ENCODE measurements around the gene PRRG3. TPM values are rescaled to one million over a fixed set of nuclear protein-coding genes. Genes with fewer than 3 reads are reported as not detected.

Gene PRRG3
- total and polyA plus RNA-seq, 9 donors: 0.34 to 9.2 (median 2.7) TPM

GRCh38 chrX:151700581-151700980 is 5.3 kb downstream of the PRRG3 start:
- 82 to 89% (median 83%) methylated on average over 16 of the region's 16 CpGs for WGBS, 3 donors
- TF ChIP-seq, protein P1, sequence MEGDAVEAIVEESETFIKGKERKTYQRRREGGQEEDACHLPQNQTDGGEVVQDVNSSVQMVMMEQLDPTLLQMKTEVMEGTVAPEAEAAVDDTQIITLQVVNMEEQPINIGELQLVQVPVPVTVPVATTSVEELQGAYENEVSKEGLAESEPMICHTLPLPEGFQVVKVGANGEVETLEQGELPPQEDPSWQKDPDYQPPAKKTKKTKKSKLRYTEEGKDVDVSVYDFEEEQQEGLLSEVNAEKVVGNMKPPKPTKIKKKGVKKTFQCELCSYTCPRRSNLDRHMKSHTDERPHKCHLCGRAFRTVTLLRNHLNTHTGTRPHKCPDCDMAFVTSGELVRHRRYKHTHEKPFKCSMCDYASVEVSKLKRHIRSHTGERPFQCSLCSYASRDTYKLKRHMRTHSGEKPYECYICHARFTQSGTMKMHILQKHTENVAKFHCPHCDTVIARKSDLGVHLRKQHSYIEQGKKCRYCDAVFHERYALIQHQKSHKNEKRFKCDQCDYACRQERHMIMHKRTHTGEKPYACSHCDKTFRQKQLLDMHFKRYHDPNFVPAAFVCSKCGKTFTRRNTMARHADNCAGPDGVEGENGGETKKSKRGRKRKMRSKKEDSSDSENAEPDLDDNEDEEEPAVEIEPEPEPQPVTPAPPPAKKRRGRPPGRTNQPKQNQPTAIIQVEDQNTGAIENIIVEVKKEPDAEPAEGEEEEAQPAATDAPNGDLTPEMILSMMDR (IDR thresholded peaks at IDR 0.05): no peak
- TF ChIP-seq EP300 (IDR thresholded peaks at IDR 0.05): no peak
- no peak for TF ChIP-seq POLR2A (IDR thresholded peaks at IDR 0.05)
- Histone ChIP-seq H3K27ac (no peak overlapping the region), H3K4me1 (ENCODE audit: insufficient read depth) (no peaks in the 10 kb centered on the region), H3K9me3 (peaks cover 0 to 2% of the 10 kb centered on the region in 2 donors), H3K27me3 (no peaks in the 10 kb centered on the region), H3K36me3 (no peaks in the 10 kb centered on the region), H3K4me3 (no peak overlapping the region)
- intact Hi-C loops (cut with DNase I): no loop called here
- DNase-seq: no peak

DNA sequence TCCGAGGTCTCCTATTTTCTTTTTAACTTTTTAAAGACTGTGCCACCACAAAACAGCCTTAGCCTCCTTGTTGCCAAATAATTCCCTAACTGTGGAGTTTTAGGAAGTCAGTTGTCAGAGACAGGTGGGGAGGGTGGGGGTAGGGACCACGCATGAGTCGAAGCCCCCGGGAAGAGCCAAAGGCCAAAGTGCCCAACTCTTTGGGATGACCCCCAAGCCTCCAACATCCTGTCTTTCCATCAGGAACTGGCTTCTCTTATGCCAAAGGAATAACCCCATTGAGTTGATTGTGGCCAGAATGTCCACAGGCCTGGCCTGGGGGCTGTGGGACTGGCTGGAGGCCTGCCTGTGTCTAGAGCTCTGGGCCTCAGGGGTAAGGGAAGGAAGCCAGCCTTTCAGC is 5.8 kb downstream of the PRRG3 start:
- Histone ChIP-seq H3K27ac (no peak overlapping the region), H3K4me1 (ENCODE audit: insufficient read depth) (no peaks in the 10 kb centered on the region), H3K9me3 (no peaks in the 10 kb centered on the region), H3K36me3 (no peaks in the 10 kb centered on the region), H3K27me3 (no peaks in the 10 kb centered on the region), H3K4me3 (no peak overlapping the region)
- WGBS, 3 donors: 91 to 94% (median 93%) methylated on average over 4 of the region's 4 CpGs
- TF ChIP-seq POLR2A (IDR thresholded peaks at IDR 0.05): no peak
- TF ChIP-seq, protein P1 (IDR thresholded peaks at IDR 0.05): no peak
- no peak for TF ChIP-seq EP300 (IDR thresholded peaks at IDR 0.05)
- intact Hi-C loops (cut with DNase I): no loop called here
- no peak for DNase-seq

GRCh38 chrX:151701531-151701930 is 6.3 kb downstream of the PRRG3 start:
- Histone ChIP-seq H3K27me3 (no peaks in the 10 kb centered on the region), H3K27ac (no peak overlapping the region), H3K9me3 (no peaks in the 10 kb centered on the region), H3K4me1 (ENCODE audit: insufficient read depth) (no peaks in the 10 kb centered on the region), H3K36me3 (no peaks in the 10 kb centered on the region), H3K4me3 (no peak overlapping the region)
- TF ChIP-seq, protein P1 (IDR thresholded peaks at IDR 0.05): no peak
- TF ChIP-seq EP300 (IDR thresholded peaks at IDR 0.05): no peak
- no peak for TF ChIP-seq POLR2A (IDR thresholded peaks at IDR 0.05)
- intact Hi-C loops (cut with DNase I): no loop called here
- no peak for DNase-seq
- 77 to 87% (median 78%) methylated on average over 7 of the region's 7 CpGs for WGBS, 3 donors

DNA sequence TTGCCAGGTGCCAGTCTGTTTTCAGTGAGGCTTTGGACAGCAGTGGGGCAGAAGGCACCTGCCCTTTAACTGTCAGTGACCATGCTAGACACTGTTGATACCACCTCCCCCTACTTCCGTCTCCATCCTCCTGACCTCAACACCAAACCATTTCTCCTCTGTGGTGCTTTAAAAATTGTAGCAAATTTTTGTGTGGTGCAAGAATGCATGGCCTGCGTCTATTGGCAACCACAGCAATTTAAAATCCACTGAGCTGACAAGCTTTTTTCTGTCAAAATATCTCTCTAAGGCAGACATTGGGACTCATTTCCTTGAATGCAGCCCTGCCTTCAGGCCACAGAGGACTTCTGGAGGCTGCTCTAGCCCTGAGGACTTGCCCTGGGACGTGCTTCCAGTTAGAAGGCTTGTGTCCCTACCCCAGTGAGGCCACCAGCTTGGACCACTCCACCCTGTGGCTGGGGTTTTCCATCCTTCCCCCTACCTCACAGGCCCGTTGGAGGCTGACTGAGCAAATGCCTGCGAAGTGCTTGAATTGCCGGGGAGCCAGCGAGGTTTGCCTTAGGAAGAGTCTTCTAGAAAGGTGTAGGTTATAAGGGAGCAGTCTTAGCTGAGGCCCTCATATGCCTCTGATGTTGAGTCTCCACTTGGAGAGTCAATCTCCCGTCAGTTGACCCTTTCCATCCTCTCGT is 6.9 kb downstream of the PRRG3 start:
- TF ChIP-seq POLR2A (IDR thresholded peaks at IDR 0.05) (no peak), EP300 (IDR thresholded peaks at IDR 0.05) (no peak)
- TF ChIP-seq, protein P1 (IDR thresholded peaks at IDR 0.05): no peak
- Histone ChIP-seq H3K27me3 (no peaks in the 10 kb centered on the region), H3K4me3 (no peak overlapping the region), H3K4me1 (ENCODE audit: insufficient read depth) (no peaks in the 10 kb centered on the region), H3K36me3 (no peaks in the 10 kb centered on the region), H3K9me3 (no peaks in the 10 kb centered on the region), H3K27ac (no peak overlapping the region)
- WGBS, 3 donors: 70 to 74% (median 70%) methylated on average over 9 of the region's 9 CpGs
- DNase-seq: no peak
- intact Hi-C loops (cut with DNase I): no loop called here

Data from ovary (tissue), 9 donors.